K562 (cell line): ENCODE measurements around the gene PIGV. TPM values are rescaled to one million over a fixed set of nuclear protein-coding genes. Genes with fewer than 3 reads are reported as not detected.
A peak's percentile ranks its signal among the peaks of the same experiment; 100 is the strongest.

Source experiments
- CREB3 ChIP-seq: fragments of 450-650 bp; conservative IDR thresholded peaks from 2 replicates; pipeline ENCODE4 v1.6.1; 2016; ENCODE audit warnings: missing genetic modification characterization, low read depth, mild to moderate bottlenecking, missing compliant biosample characterization, moderate library complexity
- FOSL1 ChIP-seq: fragments of 200-800 bp; sonication (Bioruptor generic); conservative IDR thresholded peaks from 2 replicates; pipeline ENCODE4 v1.6.1; 2016; ENCODE audit warnings: missing genetic modification characterization, missing compliant biosample characterization
- FOXP1 ChIP-seq: sonication (generic); formaldehyde crosslinking; IDR thresholded peaks from 2 replicates; pipeline ENCODE4 v1.8.0; 2022; ENCODE audit warnings: mild to moderate bottlenecking, missing genetic modification reagents
- FOXP4 ChIP-seq: sonication (generic); formaldehyde crosslinking; IDR thresholded peaks from 2 replicates; pipeline ENCODE4 v1.8.0; 2022; ENCODE audit warnings: mild to moderate bottlenecking, missing genetic modification reagents, borderline replicate concordance
- MEF2D ChIP-seq: conservative IDR thresholded peaks from 2 replicates; pipeline ENCODE4 v1.6.1; 2016; ENCODE audit warnings: low read depth, missing genetic modification characterization, missing compliant biosample characterization
- NKRF ChIP-seq: fragments of 450-650 bp; IDR thresholded peaks from 2 replicates; pipeline ENCODE4 v1.6.1; 2016; ENCODE audit warnings: borderline replicate concordance
- PRDM10 ChIP-seq: fragments of 450-650 bp; IDR thresholded peaks from 2 replicates; pipeline ENCODE4 v1.6.1; 2018; ENCODE audit not compliant: partially characterized antibody
- TCF3 ChIP-seq: sonication (generic); formaldehyde crosslinking; IDR thresholded peaks from 2 replicates; pipeline ENCODE4 v1.4.0; 2020; ENCODE audit warnings: mild to moderate bottlenecking, missing genetic modification reagents
- TRIM24 ChIP-seq, 2 experiments: fragments of 450-650 bp; IDR thresholded peaks; 2 replicates each; pipeline ENCODE4 v1.6.1; 2016
- YY1 ChIP-seq, 3 experiments: IDR thresholded peaks; 2 replicates each; pipeline ENCODE4 v1.6.1; 2011; ENCODE audit warnings: low read length in 2 of 3, mild to moderate bottlenecking in 2 of 3, moderate library complexity in 2 of 3, borderline replicate concordance in 1 of 3, control low read depth in 1 of 3, low read depth in 1 of 3; ENCODE audit not compliant: insufficient read depth in 3 of 3, insufficient replicate concordance in 2 of 3, control insufficient read depth in 1 of 3, insufficient read length in 1 of 3; ENCODE audit errors: extremely low read depth in 1 of 3
- ZBTB7A ChIP-seq: IDR thresholded peaks from 2 replicates; pipeline ENCODE4 v1.6.1; 2011; ENCODE audit warnings: low read depth, mild to moderate bottlenecking, low read length, moderate library complexity, borderline replicate concordance; ENCODE audit not compliant: control insufficient read depth
- ZFP30 ChIP-seq: fragments of 250-450 bp; sonication (Bioruptor Pico); IDR thresholded peaks from 2 replicates; pipeline ENCODE4 v1.8.0; 2022; ENCODE audit warnings: moderate library complexity, mild to moderate bottlenecking, inconsistent platforms, borderline replicate concordance
- ZNF274 ChIP-seq: IDR thresholded peaks from 2 replicates; pipeline ENCODE4 v1.6.1; 2011; ENCODE audit warnings: low read depth, mild to moderate bottlenecking, low read length, moderate library complexity, borderline replicate concordance
- ZNF507 ChIP-seq: conservative IDR thresholded peaks from 2 replicates; pipeline ENCODE4 v1.6.1; 2017; ENCODE audit warnings: missing genetic modification characterization, missing compliant biosample characterization
- ZNF830 ChIP-seq: fragments of 250-450 bp; sonication (Bioruptor Pico); IDR thresholded peaks from 2 replicates; pipeline ENCODE4 v1.5.0; 2021; ENCODE audit warnings: mild to moderate bottlenecking
- polyA plus RNA-seq, 8 experiments: library from polyadenylated mRNA; depleted of rRNA in 4 of 8; stranded (reverse) in 5 of 8; unstranded in 3 of 8; fragments of >200 nt; fragmentation: Nextera tagmentation in 2 of 8; fragmentation: Illumina TruSeq in 1 of 8; extraction: Ambion mirVana in 2 of 8; extraction: Trizol in 1 of 8; gene quantifications; 2 replicates each; pipeline versions ENCODE4 v1.2.1 to v1.2.3, GENCODE V29; 2011 to 2014; ENCODE audit warnings: inconsistent platforms in 1 of 8, missing spikeins in 1 of 8
- total RNA-seq, 7 experiments: library from RNA; depleted of rRNA in 6 of 7; stranded (reverse); fragments of >200 nt in 6 of 7; fragmentation: Illumina TruSeq in 2 of 7; extraction: Trizol in 2 of 7; gene quantifications; 2 replicates each; pipeline versions ENCODE4 v1.2.1 to v1.2.3, GENCODE V29; 2011 to 2021; ENCODE audit warnings: low replicate concordance in 1 of 7

PIGV gene
- total and polyA plus RNA-seq, 9 of the 15 experiments (the other 6 are each of a cell fraction or from before 2014, with no cell fraction given), result 8.4 to 21.8 (median 11.7) TPM

GRCh38 chr1:26771643-26772321, 16.0 kb upstream of the PIGV start (continued):
- TF ChIP-seq NKRF, result peak; percentile 42; the same call in 1 of the 2 replicates
- TF ChIP-seq ZNF507 (tag), result no peak
- TF ChIP-seq MEF2D (tag), result peak; percentile 54
- peak in 1 of 3 experiments; percentile 10 for TF ChIP-seq YY1 (IDR thresholded peaks at IDR 0.05; ENCODE audit: borderline replicate concordance in 1 of 3, control insufficient read depth in 1 of 3, extremely low read depth in 1 of 3, insufficient read depth in 3 of 3, insufficient read length in 1 of 3, insufficient replicate concordance in 2 of 3, low read depth in 1 of 3, low read length in 2 of 3)
- peak; percentile 81 for TF ChIP-seq PRDM10
- peak; percentile 92; the same call in 1 of the 2 replicates for TF ChIP-seq FOXP4
- TF ChIP-seq FOXP1 (CRISPR knock-in tag), result peak; percentile 49; the same call in 1 of the 2 replicates
- peak; percentile 71; the same call in 1 of the 2 replicates for TF ChIP-seq ZBTB7A
- TF ChIP-seq TCF3, result peak; percentile 56; the same call in 1 of the 2 replicates
- 0 out of 2 replicates have a peak, but pooled peaks have one; percentile 38 for TF ChIP-seq ZFP30
- TF ChIP-seq FOSL1 (tag), result peak; percentile 100
- TF ChIP-seq ZNF274, result no peak
- TF ChIP-seq ZNF830 (CRISPR knock-in tag), result no peak
- TF ChIP-seq TRIM24 (IDR thresholded peaks at IDR 0.05), result peak; percentile 8 to 50; a peak in 2 of 4 replicates
- 0 out of 2 replicates have a peak, but pooled peaks have one; percentile 36 for TF ChIP-seq CREB3
